HG03442 (cell line): ENCODE results near the gene DENND1C.

Source experiments
- ATAC-seq: cut with Tn5 transposase; IDR thresholded peaks from one replicate; pipeline ENCODE4 v1.9.1; 2021; ENCODE audit warnings: mild to moderate bottlenecking, moderate library complexity; ENCODE audit not compliant: unreplicated experiment

The DENND1C gene

GRCh38 chr19:6481541-6482342, at the start of gene DENND1C:
Gene DENND1C, minus strand, starts transcription at chr19:6481787. Its CDS starts 92 bp downstream, at chr19:6481695.
- peak; percentile 54 for ATAC-seq

- peak; percentile 33 for ATAC-seq
Observed at GRCh38 chr19:6530386-6531162, 49.0 kb upstream of the DENND1C start, which contains the start of gene TNFSF9. Gene TNFSF9, plus strand, starts transcription at chr19:6531026. Its CDS starts 11 bp downstream, at chr19:6531037.

- no peak for ATAC-seq
Observed at GRCh38 chr19:6529937-6530385, 48.4 kb upstream of the DENND1C start.

- ATAC-seq, result no peak
Observed at GRCh38 chr19:6529351-6529750, 47.8 kb upstream of the DENND1C start.

GRCh38 chr19:6528544-6529121, 47.0 kb upstream of the DENND1C start:
- no peak for ATAC-seq

GRCh38 chr19:6527893-6528543, 46.4 kb upstream of the DENND1C start:
- peak; percentile 42 for ATAC-seq

- ATAC-seq, result no peak
Observed at GRCh38 chr19:6524311-6524710, 42.7 kb upstream of the DENND1C start.

- no peak for ATAC-seq
Observed at GRCh38 chr19:6522712-6523111, 41.1 kb upstream of the DENND1C start.

- peak; percentile 45 for ATAC-seq
Observed at GRCh38 chr19:6521718-6522646, 40.4 kb upstream of the DENND1C start.

- no peak for ATAC-seq
Observed at GRCh38 chr19:6519289-6519688, 37.7 kb upstream of the DENND1C start.

GRCh38 chr19:6518145-6518911, 36.7 kb upstream of the DENND1C start:
- ATAC-seq, result no peak

- no peak for ATAC-seq
Observed at GRCh38 chr19:6516659-6517291, 35.2 kb upstream of the DENND1C start.

- no peak for ATAC-seq
Observed at GRCh38 chr19:6516018-6516658, 34.6 kb upstream of the DENND1C start.

GRCh38 chr19:6514926-6515544, 33.4 kb upstream of the DENND1C start:
- no peak for ATAC-seq

GRCh38 chr19:6514089-6514488, 32.5 kb upstream of the DENND1C start:
- no peak for ATAC-seq

- no peak for ATAC-seq
Observed at GRCh38 chr19:6510618-6511017, 29.0 kb upstream of the DENND1C start.

- ATAC-seq, result no peak
Observed at GRCh38 chr19:6509118-6509971, 27.8 kb upstream of the DENND1C start.
